HCT116 (cell line): ENCODE data around the gene RNASEL. TPM values are rescaled to one million over a fixed set of nuclear protein-coding genes. Genes with fewer than 3 reads are reported as not detected.

ENCODE experiments used
- ATAC-seq: fragments of 200-7000 bp; cut with Tn5 transposase; 2 replicates; pipeline ENCODE4 v1.9.1; 2020; ENCODE audit warnings: mild to moderate bottlenecking, moderate library complexity
- BruUV-seq: library from RNA; stranded (reverse); fragments of 400-500 nt; replicated peaks from 2 replicates; lab custom pipeline; 2021; lab: Mats Ljungman, UMichigan
- CTCF ChIA-PET: fragments of 300-600 bp; sonication (Branson Sonifier 250); formaldehyde crosslinking; loops from one replicate; lab custom pipeline; 2021; ENCODE audit warnings: antibody characterized with exemption; lab: Charles Lee
- POLR2A ChIA-PET: fragments of 300-600, 350-600 bp; sonication (Branson Sonifier 250); formaldehyde crosslinking; loops from one replicate; lab custom pipeline; 2021; ENCODE audit warnings: antibody characterized with exemption; lab: Charles Lee
- RAD21 ChIA-PET, 2 experiments: fragments of 300-600 bp; sonication (Branson Sonifier 250); formaldehyde crosslinking; loops; one replicate each; lab custom pipeline; 2023; ENCODE audit warnings: low total read pairs in 2 of 2; ENCODE audit not compliant: uncharacterized antibody in 2 of 2, unreplicated experiment in 2 of 2, low non-redundant PET in 1 of 2; lab: Charles Lee
- DNase-seq: peaks from one replicate; pipeline ENCODE4 v3.0.0-alpha.2; 2010; ENCODE audit warnings: low read depth, low spot score
- H2AFZ ChIP-seq: fragments of 200-600 bp; shearing (Covaris generic), sonication (generic); 2 replicates; pipeline ENCODE4 v1.6.1; 2017; ENCODE audit warnings: low read depth, mixed run types, mixed read lengths, antibody characterized with exemption, low read length; ENCODE audit not compliant: poor library complexity, severe bottlenecking
- H3K27ac ChIP-seq: 2 replicates; pipeline ENCODE4 v1.5.1; 2012; ENCODE audit warnings: low read depth, low read length
- H3K27me3 ChIP-seq: fragments of 200-600 bp; sonication (generic); 2 replicates; pipeline ENCODE4 v1.6.1; 2016; ENCODE audit warnings: mixed run types, low read length, mixed read lengths; ENCODE audit not compliant: insufficient read depth
- H3K36me3 ChIP-seq, 2 experiments: fragments of 200-500 bp in 1 of 2; fragments of 200-600 bp in 1 of 2; sonication (Bioruptor generic) in 1 of 2; sonication (generic) in 1 of 2; 2 replicates each; pipeline versions ENCODE4 v1.5.1 to v1.6.1; 2014 to 2016; ENCODE audit warnings: low read length in 2 of 2, inconsistent platforms in 1 of 2, mixed read lengths in 1 of 2, mixed run types in 1 of 2; ENCODE audit not compliant: insufficient read depth in 2 of 2, control insufficient read depth in 1 of 2
- H3K4me1 ChIP-seq, 2 experiments: fragments of 200-600 bp in 1 of 2; sonication (generic) in 1 of 2; 2 replicates each; pipeline versions ENCODE4 v1.5.1 to v1.6.1; 2012 to 2017; ENCODE audit warnings: low read length in 2 of 2, inconsistent platforms in 1 of 2, mild to moderate bottlenecking in 1 of 2, mixed read lengths in 1 of 2, mixed run types in 1 of 2, moderate library complexity in 1 of 2; ENCODE audit not compliant: insufficient read depth in 2 of 2, control insufficient read depth in 1 of 2
- H3K4me2 ChIP-seq: fragments of 200-600 bp; sonication (generic); 2 replicates; pipeline ENCODE4 v1.6.1; 2017; ENCODE audit warnings: mixed run types, low read length, mixed read lengths
- H3K4me3 ChIP-seq, 2 experiments: fragments of 200-600 bp in 1 of 2; sonication (generic) in 1 of 2; replicated peaks in 1 of 2; 2 replicates each; pipeline ENCODE4 v1.5.1; 2011 to 2016; ENCODE audit warnings: low read length in 2 of 2, control low read depth in 1 of 2, low read depth in 1 of 2, mild to moderate bottlenecking in 1 of 2, mixed read lengths in 1 of 2, mixed run types in 1 of 2
- H3K79me2 ChIP-seq: fragments of 200-600 bp; sonication (generic); 2 replicates; pipeline ENCODE4 v1.6.1; 2017; ENCODE audit warnings: mild to moderate bottlenecking, mixed run types, low read length, moderate library complexity, mixed read lengths; ENCODE audit not compliant: insufficient read depth
- H3K9ac ChIP-seq: fragments of 200-600 bp; sonication (generic); 2 replicates; pipeline ENCODE4 v1.6.1; 2016; ENCODE audit warnings: low read length, mixed read lengths
- H3K9me2 ChIP-seq: fragments of 200-600 bp; sonication (generic), shearing (Covaris generic); 2 replicates; pipeline ENCODE4 v1.6.1; 2017; ENCODE audit warnings: mixed run types, mild to moderate bottlenecking, moderate library complexity; ENCODE audit not compliant: insufficient read depth
- H3K9me3 ChIP-seq, 2 experiments: fragments of 200-500 bp in 1 of 2; fragments of 200-600 bp in 1 of 2; sonication (Bioruptor generic) in 1 of 2; sonication (generic) in 1 of 2; 2 replicates each; pipeline ENCODE4 v1.6.1; 2014 to 2017; ENCODE audit warnings: low read length in 2 of 2, mixed read lengths in 2 of 2, inconsistent platforms in 1 of 2, low read depth in 1 of 2, mild to moderate bottlenecking in 1 of 2, mixed run types in 1 of 2, moderate library complexity in 1 of 2; ENCODE audit not compliant: control insufficient read depth in 1 of 2, insufficient read depth in 1 of 2
- H4K20me1 ChIP-seq: fragments of 200-600 bp; sonication (generic), shearing (Covaris generic); 2 replicates; pipeline ENCODE4 v1.6.1; 2017; ENCODE audit warnings: mixed run types, mild to moderate bottlenecking, moderate library complexity; ENCODE audit not compliant: insufficient read depth
- ATF3 ChIP-seq: IDR thresholded peaks from 2 replicates; pipeline ENCODE4 v1.6.1; 2012
- CBX3 ChIP-seq: IDR thresholded peaks from 2 replicates; pipeline ENCODE4 v1.6.1; 2012; ENCODE audit warnings: low read depth
- CEBPB ChIP-seq: IDR thresholded peaks from 2 replicates; pipeline ENCODE4 v1.6.1; 2012; ENCODE audit warnings: low read depth
- EGR1 ChIP-seq: IDR thresholded peaks from 2 replicates; pipeline ENCODE4 v1.6.1; 2012; ENCODE audit warnings: low read depth
- EZH2 ChIP-seq: fragments of 200-600 bp; sonication (generic); IDR thresholded peaks from 2 replicates; pipeline ENCODE4 v1.6.1; 2017; ENCODE audit warnings: antibody characterized with exemption, mixed run types
- EZH2phosphoT487 ChIP-seq: fragments of 200-600 bp; IDR thresholded peaks from 2 replicates; pipeline ENCODE4 v1.6.1; 2018; ENCODE audit warnings: antibody characterized with exemption, borderline replicate concordance
- RAD21 ChIP-seq: IDR thresholded peaks from 2 replicates; pipeline ENCODE4 v1.6.1; 2012; ENCODE audit warnings: low read depth, mild to moderate bottlenecking
- REST ChIP-seq: IDR thresholded peaks from 2 replicates; pipeline ENCODE4 v1.6.1; 2012; ENCODE audit warnings: low read depth
- SP1 ChIP-seq: IDR thresholded peaks from 2 replicates; pipeline ENCODE4 v1.6.1; 2012; ENCODE audit warnings: low read depth
- SRF ChIP-seq: IDR thresholded peaks from 2 replicates; pipeline ENCODE4 v1.6.1; 2012; ENCODE audit warnings: low read depth
- TCF7L2 ChIP-seq: IDR thresholded peaks from 2 replicates; pipeline ENCODE4 v1.7.0; 2011; ENCODE audit warnings: borderline replicate concordance, inconsistent platforms; ENCODE audit not compliant: insufficient read depth, insufficient read length; ENCODE audit errors: extremely low read depth
- ZFX ChIP-seq: fragments of 450-650 bp; IDR thresholded peaks from 2 replicates; pipeline ENCODE4 v1.6.1; 2017
- intact Hi-C: fragments of 100-400 bp; cut with micrococcal nuclease; formaldehyde crosslinking; loops from 2 replicates; pipeline ENCODE4 v1.10.0; 2022
- total RNA-seq: library from RNA; stranded (reverse); gene quantifications from one replicate; pipeline ENCODE4 v1.2.1, GENCODE V29; 2021; ENCODE audit not compliant: unreplicated experiment

Gene RNASEL
- total RNA-seq, 1 experiment from 2014 or later: 2.9 TPM

DNA sequence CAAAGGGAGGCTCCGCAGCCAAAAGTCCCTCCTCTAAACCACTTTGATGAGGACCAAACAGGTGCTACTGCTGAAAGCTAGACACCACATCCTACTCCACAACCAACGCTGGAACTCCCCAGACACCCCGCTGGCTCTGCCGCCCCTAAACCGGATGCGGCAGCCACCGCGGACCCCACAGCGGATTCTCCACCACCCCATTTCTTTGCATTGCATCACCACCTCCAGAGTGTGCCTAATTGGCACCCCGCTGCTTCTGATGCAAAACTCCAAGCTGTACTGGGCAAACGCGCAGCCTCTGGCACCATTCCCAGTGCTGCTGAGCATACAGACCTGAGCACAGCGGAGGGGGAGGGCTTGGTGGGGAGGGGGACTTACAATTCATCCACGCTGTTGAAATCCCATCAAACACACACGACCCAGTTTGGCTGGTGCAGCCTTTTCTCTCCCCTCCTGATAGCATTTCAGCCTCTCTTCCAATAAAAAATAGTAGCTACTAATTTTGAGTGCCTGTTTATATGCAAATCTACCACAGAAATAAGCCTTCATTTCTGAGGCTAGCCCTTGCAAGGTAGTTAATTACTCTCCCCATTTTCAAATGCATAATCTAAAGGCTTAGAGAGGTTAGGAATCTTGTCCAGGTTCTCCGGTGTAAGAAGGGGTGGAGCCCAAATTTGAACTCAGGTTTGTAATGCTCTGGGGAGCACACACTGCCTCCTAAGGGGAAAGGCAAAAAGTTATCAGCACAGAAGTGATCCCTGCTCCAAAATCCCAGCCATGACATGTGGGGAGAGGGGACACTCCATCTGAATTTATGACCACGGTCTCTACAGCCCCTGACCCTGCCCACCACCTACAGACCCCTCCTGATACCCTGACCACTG is 27.3 kb upstream of the RNASEL start (continued):
- TF ChIP-seq ATF3: peak; percentile 70; the same call in 1 of the 2 replicates
- no peak for TF ChIP-seq ZFX
- TF ChIP-seq EZH2phosphoT487: no peak
- TF ChIP-seq SP1: peak; percentile 30; the same call in 1 of the 2 replicates
- no peak for TF ChIP-seq EGR1
- TF ChIP-seq SRF: no peak

GRCh38 chr1:182615468-182616129 is 26.5 kb upstream of the RNASEL start:
- CTCF ChIA-PET: interaction anchor here (1.4 to 1.8 kb wide), 3 partner anchors 11 to 104 kb away, joined by 3 to 5 read pairs (median 4); partner anchors contain the start of gene RGS16
- intact Hi-C loops: no loop called here
- Histone ChIP-seq H3K4me1 (peaks cover 23 to 27% of the 10 kb centered on the region in 2 experiments), H3K27me3 (no peaks in the 10 kb centered on the region), H3K4me3 (no peak overlapping the region), H3K27ac (no peak overlapping the region), H3K79me2 (no peaks in the 10 kb centered on the region), H3K4me2 (peak overlapping the region; percentile 52; the same call in 1 of the 2 replicates), H3K9me3 (no peaks in the 10 kb centered on the region), H2AFZ (peak overlapping the region; percentile 87), H3K9ac (no peak overlapping the region), H3K36me3 (no peaks in the 10 kb centered on the region), H3K9me2 (no peaks in the 10 kb centered on the region), H4K20me1 (no peaks in the 10 kb centered on the region)
- no TSS peak for BruUV-seq
- DNase-seq: no peak
- TF ChIP-seq EZH2 (no peak), REST (no peak), RAD21 (no peak), TCF7L2 (no peak), CBX3 (no peak), SRF (no peak), EGR1 (no peak), CEBPB (no peak), SP1 (no peak; the same call in 1 of the 2 replicates)
- POLR2A ChIA-PET: interaction anchor here (1.6 to 1.7 kb wide), 2 partner anchors 11 to 12 kb away, joined by 4 to 7 read pairs; partner anchors contain the start of gene RGS16
- RAD21 ChIA-PET: no interaction called here
- ATAC-seq: no peak
